SH-SY5Y (cell line): ENCODE data around the gene AP2B1.

Source experiments
- GATA2 ChIP-seq: IDR thresholded peaks from 2 replicates; pipeline ENCODE4 v1.6.1; 2011; ENCODE audit warnings: mild to moderate bottlenecking, low read depth, low read length
- GATA3 ChIP-seq: IDR thresholded peaks from 2 replicates; pipeline ENCODE4 v1.6.1; 2011; ENCODE audit warnings: low read depth, mild to moderate bottlenecking, low read length, moderate library complexity

- TF ChIP-seq GATA2 (no peak), GATA3 (no peak)
These were observed 178.1 kb downstream of the AP2B1 start for GRCh38 chr17:35765086-35765710.
